GM13977 (cell line): Measurements from ENCODE around the gene NKAIN4.

Experiments
- DNase-seq: peaks from one replicate; pipeline ENCODE4 v3.0.0; 2012; ENCODE audit warnings: low spot score
- in situ Hi-C: fragments of 300-500 bp; cut with MboI; formaldehyde crosslinking; loops from one replicate; pipeline ENCODE4 v1.12.0; 2022; ENCODE audit warnings: low sequenced_read_pairs, low pct_unique_long_range_greater_than_20kb, mixed read lengths, inconsistent platforms; ENCODE audit not compliant: unreplicated experiment
- TF ChIP-seq, protein P1 (sequence below): IDR thresholded peaks from 2 replicates; pipeline ENCODE4 v1.5.1; 2012; ENCODE audit warnings: mild to moderate bottlenecking, control low read depth; ENCODE audit not compliant: insufficient read depth; ENCODE audit errors: extremely low read depth, missing control alignments

Gene NKAIN4

DNA sequence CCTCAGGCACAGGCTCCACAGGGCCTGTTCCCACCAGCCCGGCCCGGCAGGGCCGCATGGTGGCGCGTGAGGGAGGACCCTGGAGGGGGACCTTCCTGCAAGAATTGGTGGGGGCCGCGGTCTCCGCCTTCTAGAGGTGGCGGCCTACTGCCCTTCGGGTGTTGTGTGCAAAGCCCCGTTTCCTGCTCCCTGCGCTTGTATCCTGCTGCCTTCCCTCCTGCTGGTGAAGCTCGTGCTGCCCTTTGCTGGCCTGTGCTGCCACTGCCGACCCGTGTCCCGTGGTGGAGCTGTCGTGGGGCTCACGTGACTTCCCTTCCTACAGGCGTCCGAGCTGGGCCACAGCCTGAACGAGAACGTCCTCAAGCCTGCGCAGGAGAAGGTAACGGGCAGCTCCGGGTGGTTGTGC, 30.3 kb upstream of the NKAIN4 start:
- in situ Hi-C loops = no loop called here
- TF ChIP-seq, protein P1, sequence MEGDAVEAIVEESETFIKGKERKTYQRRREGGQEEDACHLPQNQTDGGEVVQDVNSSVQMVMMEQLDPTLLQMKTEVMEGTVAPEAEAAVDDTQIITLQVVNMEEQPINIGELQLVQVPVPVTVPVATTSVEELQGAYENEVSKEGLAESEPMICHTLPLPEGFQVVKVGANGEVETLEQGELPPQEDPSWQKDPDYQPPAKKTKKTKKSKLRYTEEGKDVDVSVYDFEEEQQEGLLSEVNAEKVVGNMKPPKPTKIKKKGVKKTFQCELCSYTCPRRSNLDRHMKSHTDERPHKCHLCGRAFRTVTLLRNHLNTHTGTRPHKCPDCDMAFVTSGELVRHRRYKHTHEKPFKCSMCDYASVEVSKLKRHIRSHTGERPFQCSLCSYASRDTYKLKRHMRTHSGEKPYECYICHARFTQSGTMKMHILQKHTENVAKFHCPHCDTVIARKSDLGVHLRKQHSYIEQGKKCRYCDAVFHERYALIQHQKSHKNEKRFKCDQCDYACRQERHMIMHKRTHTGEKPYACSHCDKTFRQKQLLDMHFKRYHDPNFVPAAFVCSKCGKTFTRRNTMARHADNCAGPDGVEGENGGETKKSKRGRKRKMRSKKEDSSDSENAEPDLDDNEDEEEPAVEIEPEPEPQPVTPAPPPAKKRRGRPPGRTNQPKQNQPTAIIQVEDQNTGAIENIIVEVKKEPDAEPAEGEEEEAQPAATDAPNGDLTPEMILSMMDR = no peak
- no peak for DNase-seq

DNA sequence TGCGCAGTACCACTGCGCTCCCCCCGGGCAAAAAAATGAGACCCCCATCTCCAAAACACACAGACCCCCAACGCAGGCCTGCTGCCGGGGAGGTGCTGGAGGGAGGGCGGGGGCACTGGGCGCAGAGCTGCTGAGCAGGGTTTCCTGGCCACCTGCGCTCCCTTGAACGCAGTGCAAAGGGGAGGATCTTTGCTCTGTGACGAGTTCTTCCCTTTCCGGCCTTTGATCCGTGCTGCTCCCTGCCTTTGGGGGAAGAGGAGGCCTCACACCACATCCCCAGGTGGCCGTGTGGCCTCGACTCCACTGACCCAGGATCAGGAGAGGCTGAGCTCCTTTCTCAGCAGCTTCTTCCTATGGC, 29.8 kb upstream of the NKAIN4 start:
- in situ Hi-C loops = no loop called here
- TF ChIP-seq, protein P1 = no peak

DNA sequence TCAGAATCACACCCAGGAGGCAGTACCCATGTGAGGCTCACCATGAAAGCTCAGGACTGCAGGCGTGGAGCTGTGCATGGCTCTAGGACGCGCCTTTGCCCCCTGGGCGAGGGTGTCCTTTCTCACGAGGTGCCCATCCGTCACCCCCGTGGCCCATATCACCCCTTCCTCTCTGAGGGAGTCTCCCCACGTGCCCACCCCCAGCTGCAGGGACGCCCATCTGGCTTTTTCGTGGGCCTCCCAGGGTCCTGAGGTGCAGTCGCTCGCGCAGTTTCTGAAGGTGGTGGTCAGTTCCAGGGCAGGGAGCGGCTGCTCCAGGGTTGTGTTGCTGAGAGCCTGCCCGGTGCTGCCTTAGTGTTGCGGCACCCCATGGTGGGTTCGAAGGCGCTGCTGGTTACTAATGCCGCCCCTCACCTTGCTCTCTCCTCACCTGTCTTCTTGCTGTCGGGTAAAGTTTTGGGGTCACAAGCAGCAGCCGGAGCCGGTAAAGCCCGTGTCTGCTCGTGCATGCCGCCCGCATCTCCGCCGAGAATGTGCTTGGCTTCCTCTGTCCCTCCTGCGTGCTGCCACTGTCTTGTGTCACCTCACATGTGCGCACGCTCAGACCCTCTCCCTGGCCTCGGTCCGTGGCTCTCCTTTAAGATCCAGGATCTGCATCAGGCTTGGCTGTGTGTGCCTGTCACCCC, 29.3 kb upstream of the NKAIN4 start:
- in situ Hi-C loops = no loop called here
- TF ChIP-seq, protein P1 = no peak
- DNase-seq = no peak

More for the DNA sequence above, 29.8 kb upstream of the NKAIN4 start:
- DNase-seq = no peak

DNA sequence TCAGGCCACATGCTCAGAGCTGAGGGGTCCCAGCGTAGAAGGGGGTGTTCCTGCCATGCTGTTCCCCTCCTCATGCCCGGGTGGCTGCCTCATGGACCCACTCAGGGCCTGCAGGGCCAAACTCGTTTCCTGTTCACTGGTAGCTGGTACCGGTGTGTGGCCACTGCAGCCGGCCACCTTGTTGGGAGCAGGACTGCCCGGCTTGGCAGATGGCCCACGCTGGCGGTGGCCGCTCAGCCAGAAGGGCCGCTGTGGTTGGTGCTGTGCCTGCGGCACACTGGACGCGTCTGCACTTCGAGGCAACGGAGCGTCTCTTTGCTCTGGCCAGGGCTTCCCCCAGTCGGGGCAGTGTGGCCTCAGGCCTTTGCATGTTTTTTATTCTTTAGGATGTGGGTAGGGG, 28.7 kb upstream of the NKAIN4 start:
- TF ChIP-seq, protein P1 = no peak
- in situ Hi-C loops = no loop called here

DNA sequence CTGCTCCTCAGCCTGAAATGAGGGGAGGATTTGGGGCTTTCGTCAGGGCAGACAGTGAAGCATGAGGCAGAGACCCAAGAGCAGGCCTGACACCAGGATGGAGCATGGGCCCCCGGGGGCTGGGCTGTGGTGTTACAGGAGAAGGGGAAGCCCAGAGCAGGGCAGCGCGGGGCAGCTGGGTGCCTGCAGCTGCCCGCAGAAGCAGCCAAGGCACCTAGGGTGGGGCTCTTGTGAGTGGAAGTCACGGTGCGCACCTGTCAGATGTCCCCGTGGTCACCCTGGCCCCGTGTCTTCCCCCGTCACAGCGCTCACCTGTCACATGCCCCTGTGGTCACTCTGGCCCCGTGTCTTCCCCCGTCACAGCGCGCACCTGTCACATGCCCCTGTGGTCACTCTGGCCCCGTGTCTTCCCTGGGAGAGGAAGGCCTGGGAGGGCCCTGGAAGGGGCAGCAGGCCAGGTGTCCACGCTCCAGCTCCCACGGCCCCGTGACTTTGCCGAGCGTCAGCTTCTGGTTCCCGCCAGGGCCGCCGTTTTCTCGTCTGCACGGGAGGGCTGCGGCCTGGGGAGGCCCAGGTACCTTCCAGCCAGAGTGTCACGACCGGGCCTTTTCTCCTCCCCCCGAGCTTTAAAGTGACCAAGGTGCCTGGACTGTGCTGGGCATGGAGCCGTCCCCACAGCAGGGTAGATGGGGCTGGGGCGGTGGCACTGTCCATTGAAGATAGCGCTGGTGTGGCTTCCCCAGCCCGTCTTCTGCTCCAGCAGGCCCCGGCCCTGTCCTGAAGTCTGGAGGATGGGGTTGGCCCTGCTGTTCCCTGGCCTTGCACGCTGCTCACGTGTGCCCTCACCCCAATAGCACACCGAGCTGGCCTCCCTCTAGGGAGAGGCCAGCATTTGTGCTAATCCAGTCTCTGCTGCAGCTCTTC, 27.7 kb upstream of the NKAIN4 start:
- in situ Hi-C loops = no loop called here
- DNase-seq = no peak
- TF ChIP-seq, protein P1 = no peak

More for the DNA sequence above, 28.7 kb upstream of the NKAIN4 start:
- no peak for DNase-seq

DNA sequence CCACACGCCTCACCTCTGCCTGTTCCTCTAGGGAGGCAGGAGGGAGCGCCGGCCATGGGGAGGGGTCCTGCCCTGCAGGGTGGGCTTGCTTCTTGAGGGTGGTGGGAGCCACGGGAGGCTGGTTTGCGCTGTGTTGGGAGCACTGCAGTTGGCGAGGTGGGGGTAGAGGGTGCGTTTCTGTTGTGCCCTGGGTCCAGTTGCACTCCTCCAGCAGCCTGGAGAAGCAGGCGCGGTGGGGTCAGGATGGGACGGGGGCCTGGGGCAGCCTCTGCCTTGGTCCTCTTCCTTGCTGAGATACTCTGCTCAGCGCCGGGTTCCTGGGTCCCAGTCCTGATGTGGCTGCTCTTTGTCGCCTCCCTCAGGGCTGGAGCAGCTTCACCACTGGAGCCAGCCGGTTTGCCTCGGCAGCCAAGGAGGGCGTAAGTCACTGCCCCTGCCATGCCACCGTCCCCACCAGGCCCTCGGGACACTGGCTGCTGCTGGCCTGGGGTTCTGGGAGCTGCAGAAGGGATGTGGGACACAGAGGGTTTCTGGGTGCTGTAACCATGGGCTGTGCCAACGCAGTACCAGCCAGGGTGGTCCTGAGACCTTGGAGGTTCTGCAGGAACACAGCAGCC, 26.8 kb upstream of the NKAIN4 start:
- in situ Hi-C loops = no loop called here
- TF ChIP-seq, protein P1 = peak; percentile 38
- DNase-seq = no peak
